Ishikawa (cell line): Measurements from ENCODE around the gene PROX2.

Experiments used
- CEBPB ChIP-seq: IDR thresholded peaks from 2 replicates; pipeline ENCODE4 v1.6.1; 2012
- CREB1 ChIP-seq: IDR thresholded peaks from 2 replicates; pipeline ENCODE4 v1.6.1; 2012; ENCODE audit warnings: low read depth
- EGR1 ChIP-seq: IDR thresholded peaks from 2 replicates; pipeline ENCODE4 v1.6.1; 2012
- EP300 ChIP-seq: IDR thresholded peaks from 2 replicates; pipeline ENCODE4 v1.6.1; 2012; ENCODE audit warnings: borderline replicate concordance
- RAD21 ChIP-seq: IDR thresholded peaks from 2 replicates; pipeline ENCODE4 v1.6.1; 2012; ENCODE audit warnings: low read depth
- REST ChIP-seq: IDR thresholded peaks from 2 replicates; pipeline ENCODE4 v1.6.1; 2012; ENCODE audit warnings: low read depth, mild to moderate bottlenecking
- TCF12 ChIP-seq: IDR thresholded peaks from 2 replicates; pipeline ENCODE4 v1.6.1; 2012; ENCODE audit warnings: low read depth
- USF1 ChIP-seq: IDR thresholded peaks from 2 replicates; pipeline ENCODE4 v1.6.1; 2012
- YY1 ChIP-seq: IDR thresholded peaks from 2 replicates; pipeline ENCODE4 v1.6.1; 2012; ENCODE audit warnings: low read depth
- ZBTB7A ChIP-seq: IDR thresholded peaks from 2 replicates; pipeline ENCODE4 v1.6.1; 2012; ENCODE audit warnings: low read depth

GRCh38 chr14:74834692-74835392 is 41.1 kb downstream of the PROX2 start:
- TF ChIP-seq EP300 (no peak), EGR1 (no peak), REST (no peak), CEBPB (no peak), TCF12 (no peak), USF1 (no peak), CREB1 (no peak), RAD21 (no peak), ZBTB7A (no peak), YY1 (no peak)
